Measurements from ENCODE around the gene CEP85L. TPM values are rescaled to one million over a fixed set of nuclear protein-coding genes. Genes with fewer than 3 reads are reported as not detected.

CEP85L gene
- total RNA-seq, 1 experiment from 2014 or later, result 4.9 TPM

DNA sequence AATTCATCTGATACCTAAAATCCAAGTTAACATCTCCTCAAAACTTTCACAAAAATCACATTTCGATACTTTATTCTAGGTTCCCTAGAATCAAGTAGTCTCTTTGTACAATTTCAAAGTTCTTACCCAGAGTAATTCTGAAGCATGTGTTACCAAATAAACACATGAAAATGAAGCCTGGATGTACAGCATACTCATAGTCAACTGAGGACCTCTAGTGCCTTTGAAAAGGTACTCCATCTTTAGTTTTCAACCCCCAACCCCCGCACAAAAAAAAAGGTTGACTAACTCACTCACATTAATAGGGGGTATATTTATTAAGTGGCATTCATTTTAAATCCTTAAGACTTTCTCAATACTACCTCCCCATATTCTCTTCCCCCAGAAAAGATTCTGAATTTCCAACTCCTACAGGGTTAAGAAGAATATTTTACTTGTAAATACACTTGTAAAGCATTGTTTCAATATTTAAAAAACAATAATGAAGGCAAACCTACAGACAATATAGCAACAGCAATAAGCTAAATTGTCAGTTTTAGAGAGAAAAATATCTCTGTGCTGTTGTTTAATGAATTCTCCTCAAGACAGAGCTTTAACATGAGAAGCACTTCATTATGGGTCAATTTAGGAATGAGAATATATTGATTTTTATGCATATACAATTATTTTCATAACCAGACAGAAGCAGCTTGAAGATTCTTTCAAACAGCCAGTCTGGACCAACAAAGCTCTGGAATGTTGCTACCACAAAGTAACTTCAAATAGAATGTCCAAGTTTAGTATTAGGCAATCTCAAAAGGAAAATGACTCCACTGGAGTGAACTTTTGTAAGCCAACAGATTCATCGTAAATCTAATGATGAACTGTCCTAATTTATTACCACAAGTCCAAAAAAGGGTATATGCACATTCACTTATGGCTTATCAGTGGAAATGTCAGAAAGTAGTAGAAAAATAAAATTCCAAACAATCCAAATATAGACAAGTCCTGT lies 100.0 kb downstream of the CEP85L start:
- Histone ChIP-seq H3K4me2 (ENCODE audit: low read length) (no peak overlapping the region), H3K4me1 (ENCODE audit: control insufficient read depth in 1 of 2, insufficient read depth in 2 of 2, low read length in 2 of 2) (no peaks in the 10 kb centered on the region), H2AFZ (ENCODE audit: low read depth, low read length, poor library complexity, severe bottlenecking) (no peak overlapping the region), H3K79me2 (ENCODE audit: insufficient read depth, low read length) (no peaks in the 10 kb centered on the region), H3K9me2 (ENCODE audit: insufficient read depth) (no peaks in the 10 kb centered on the region), H3K9me3 (ENCODE audit: control insufficient read depth in 1 of 2, insufficient read depth in 1 of 2, low read depth in 1 of 2, low read length in 2 of 2) (no peaks in the 10 kb centered on the region), H3K27me3 (ENCODE audit: insufficient read depth, low read length) (no peaks in the 10 kb centered on the region), H3K36me3 (ENCODE audit: control insufficient read depth in 1 of 2, insufficient read depth in 2 of 2, low read length in 2 of 2) (no peaks in the 10 kb centered on the region), H3K9ac (ENCODE audit: low read length) (no peak overlapping the region), H3K4me3 (replicated peaks in 1 of 2; ENCODE audit: low read depth in 1 of 2, low read length in 2 of 2) (no peak overlapping the region), H3K27ac (ENCODE audit: low read depth, low read length) (no peak overlapping the region), H4K20me1 (ENCODE audit: insufficient read depth) (no peaks in the 10 kb centered on the region)
- intact Hi-C loops (cut with micrococcal nuclease), result loop anchor here (1.0 to 2.0 kb wide), 3 partner anchors 267 to 711 kb away; no protein-coding TSS in a partner anchor
- no peak for TF ChIP-seq EGR1 (IDR thresholded peaks at IDR 0.05; ENCODE audit: low read depth)
- TF ChIP-seq ATF3 (IDR thresholded peaks at IDR 0.05), result no peak
- no peak for TF ChIP-seq JUND (IDR thresholded peaks at IDR 0.05)
- no peak for TF ChIP-seq POLR2A (IDR thresholded peaks at IDR 0.05; ENCODE audit: borderline replicate concordance, extremely low read depth, insufficient read depth, insufficient read length)
- TF ChIP-seq CTCF (IDR thresholded peaks at IDR 0.05 in 2 of 3, conservative IDR thresholded peaks at IDR 0.05 in 1 of 3; ENCODE audit: borderline replicate concordance in 1 of 3, insufficient read depth in 1 of 3, low read depth in 2 of 3, low read length in 2 of 3), result peak; percentile 44 to 64 (median 60); a peak in 4 of 6 replicates
- TF ChIP-seq SRF (IDR thresholded peaks at IDR 0.05; ENCODE audit: low read depth), result no peak
- TF ChIP-seq CBX3 (IDR thresholded peaks at IDR 0.05; ENCODE audit: low read depth), result no peak
- peak; percentile 76 for TF ChIP-seq RAD21 (IDR thresholded peaks at IDR 0.05; ENCODE audit: low read depth)
- ATAC-seq, result peak; percentile 84
- ChIA-PET POLR2A (no interaction called here), CTCF (interaction anchor here (0.6 kb wide), 1 partner anchor 711 kb away, joined by 4 read pairs; no protein-coding TSS in a partner anchor), RAD21 (ENCODE audit: low non-redundant PET in 1 of 2, low total read pairs in 2 of 2, uncharacterized antibody in 2 of 2, unreplicated experiment in 2 of 2) (no interaction called here)
- BruUV-seq (replicated peaks), result no TSS peak
- peak; percentile 37 for DNase-seq (ENCODE audit: low read depth, low spot score)

All from HCT116 (cell line).